ENCODE measurements around the gene TOR3A.

Gene TOR3A

DNA sequence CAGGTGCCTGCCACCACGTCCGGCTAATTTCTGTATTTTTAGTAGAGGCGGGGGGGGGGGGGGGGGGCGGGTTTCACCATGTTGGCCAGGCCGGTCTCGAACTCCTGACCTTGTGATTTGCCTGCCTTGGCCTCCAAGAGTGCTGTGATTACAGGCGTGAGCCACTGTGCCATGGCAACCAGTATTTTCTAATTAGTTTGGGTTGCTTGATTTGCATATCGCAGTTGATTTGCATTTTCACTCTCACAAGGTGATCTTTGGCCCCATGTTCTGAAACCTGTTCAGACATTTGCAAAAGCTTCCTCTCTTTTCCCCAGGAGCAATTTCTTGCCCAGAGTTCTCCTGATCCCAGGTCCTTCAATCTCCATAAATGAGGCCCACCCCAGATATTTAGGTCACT lies 1.7 kb downstream of the TOR3A start:
- Histone ChIP-seq H3K4me1 (ENCODE audit: control insufficient read depth in 1 of 2, insufficient read depth in 2 of 2, low read length in 2 of 2) (peaks cover 8 to 11% of the 10 kb centered on the region in 2 experiments), H3K4ac (ENCODE audit: low read depth, low read length) (no peak overlapping the region), H3K27ac (ENCODE audit: low read depth, low read length) (no peak overlapping the region), H3K9me3 (ENCODE audit: insufficient read depth, low read depth, low read length) (peaks cover 2% of the 10 kb centered on the region), H3K79me1 (ENCODE audit: low read length) (peaks cover 5% of the 10 kb centered on the region), H4K8ac (ENCODE audit: low read depth, low read length) (no peak overlapping the region), H2BK120ac (ENCODE audit: insufficient read depth, low read length, poor library complexity) (no peak overlapping the region), H4K12ac (ENCODE audit: low read depth, low read length) (no peak overlapping the region), H2AK5ac (ENCODE audit: low read length) (no peak overlapping the region), H2BK5ac (ENCODE audit: low read depth, low read length, poor library complexity) (no peak overlapping the region), H3K79me2 (ENCODE audit: control insufficient read depth, insufficient read depth, low read length, poor library complexity) (peaks cover 2% of the 10 kb centered on the region), H3K27me3 (ENCODE audit: insufficient read depth, low read length) (no peaks in the 10 kb centered on the region), H2BK12ac (ENCODE audit: low read length) (no peak overlapping the region), H3K9ac (ENCODE audit: low read length) (no peak overlapping the region), H3K4me2 (ENCODE audit: low read length) (no peak overlapping the region), H3K18ac (ENCODE audit: low read length) (no peak overlapping the region), H3K23ac (ENCODE audit: low read length) (no peak overlapping the region), H3K4me3 (ENCODE audit: low read depth, low read length) (no peak overlapping the region), H3K36me3 (ENCODE audit: control insufficient read depth in 1 of 2, insufficient read depth in 2 of 2, low read length in 2 of 2) (peaks cover 8 to 12% of the 10 kb centered on the region in 2 experiments), H4K91ac (ENCODE audit: low read depth, low read length) (no peak overlapping the region), H2AFZ (ENCODE audit: insufficient read depth, low read length, poor library complexity) (no peak overlapping the region), H3K14ac (ENCODE audit: low read length) (no peak overlapping the region)
- WGBS (ENCODE audit: extremely low coverage, insufficient coverage, insufficient read length) = no CpG with 5 or more reads among the region's 8 CpGs
- DNase-seq = no peak

DNA sequence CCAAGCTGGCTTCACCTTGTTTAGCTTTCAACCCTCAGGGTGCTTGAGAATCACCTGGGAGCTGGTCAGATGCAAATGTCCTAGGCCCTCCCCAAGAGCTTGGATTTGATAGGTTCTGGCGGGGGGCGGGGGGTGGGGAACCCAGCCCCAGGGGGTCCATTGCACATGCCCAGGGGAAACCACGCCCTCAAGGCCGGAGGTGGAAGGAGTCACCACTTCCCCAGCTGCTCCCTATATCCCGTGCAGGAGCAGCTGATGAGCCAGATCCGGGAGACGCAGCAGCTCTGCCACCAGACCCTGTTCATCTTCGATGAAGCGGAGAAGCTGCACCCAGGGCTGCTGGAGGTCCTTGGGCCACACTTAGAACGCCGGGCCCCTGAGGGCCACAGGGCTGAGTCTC lies 5.8 kb downstream of the TOR3A start:
- Histone ChIP-seq H3K27me3 (ENCODE audit: insufficient read depth, low read length) (no peaks in the 10 kb centered on the region), H2BK12ac (ENCODE audit: low read length) (no peak overlapping the region), H4K12ac (ENCODE audit: low read depth, low read length) (no peak overlapping the region), H3K9ac (ENCODE audit: low read length) (no peak overlapping the region), H3K23ac (ENCODE audit: low read length) (no peak overlapping the region), H3K9me3 (ENCODE audit: insufficient read depth, low read depth, low read length) (peaks cover 2% of the 10 kb centered on the region), H3K79me2 (ENCODE audit: control insufficient read depth, insufficient read depth, low read length, poor library complexity) (no peaks in the 10 kb centered on the region), H3K36me3 (ENCODE audit: control insufficient read depth in 1 of 2, insufficient read depth in 2 of 2, low read length in 2 of 2) (peaks cover 20 to 32% of the 10 kb centered on the region in 2 experiments), H4K8ac (ENCODE audit: low read depth, low read length) (no peak overlapping the region), H4K91ac (ENCODE audit: low read depth, low read length) (no peak overlapping the region), H3K79me1 (ENCODE audit: low read length) (no peaks in the 10 kb centered on the region), H3K4me1 (ENCODE audit: control insufficient read depth in 1 of 2, insufficient read depth in 2 of 2, low read length in 2 of 2) (peaks cover 8% of the 10 kb centered on the region in 2 experiments), H2BK5ac (ENCODE audit: low read depth, low read length, poor library complexity) (no peak overlapping the region), H2AK5ac (ENCODE audit: low read length) (no peak overlapping the region), H3K27ac (ENCODE audit: low read depth, low read length) (no peak overlapping the region), H3K4me3 (ENCODE audit: low read depth, low read length) (no peak overlapping the region), H2BK120ac (ENCODE audit: insufficient read depth, low read length, poor library complexity) (no peak overlapping the region), H3K4me2 (ENCODE audit: low read length) (no peak overlapping the region), H3K4ac (ENCODE audit: low read depth, low read length) (no peak overlapping the region), H2AFZ (ENCODE audit: insufficient read depth, low read length, poor library complexity) (no peak overlapping the region), H3K14ac (ENCODE audit: low read length) (no peak overlapping the region), H3K18ac (ENCODE audit: low read length) (no peak overlapping the region)
- no peak for DNase-seq
- no CpG with 5 or more reads among the region's 11 CpGs for WGBS (ENCODE audit: extremely low coverage, insufficient coverage, insufficient read length)

GRCh38 chr1:179089827-179090482 lies 8.1 kb downstream of the TOR3A start:
- no peak overlapping the region for H3K23ac ChIP-seq (ENCODE audit: low read length)
- H2BK5ac ChIP-seq (ENCODE audit: low read depth, low read length, poor library complexity) = no peak overlapping the region
- no peak overlapping the region for H4K8ac ChIP-seq (ENCODE audit: low read depth, low read length)
- H4K91ac ChIP-seq (ENCODE audit: low read depth, low read length) = no peak overlapping the region
- no peaks in the 10 kb centered on the region for H3K79me2 ChIP-seq (ENCODE audit: control insufficient read depth, insufficient read depth, low read length, poor library complexity)
- peaks cover 31 to 52% of the 10 kb centered on the region in 2 experiments for H3K36me3 ChIP-seq (ENCODE audit: control insufficient read depth in 1 of 2, insufficient read depth in 2 of 2, low read length in 2 of 2)
- H2AFZ ChIP-seq (ENCODE audit: insufficient read depth, low read length, poor library complexity) = no peak overlapping the region
- no peak overlapping the region for H3K14ac ChIP-seq (ENCODE audit: low read length)
- H3K27me3 ChIP-seq (ENCODE audit: insufficient read depth, low read length) = no peaks in the 10 kb centered on the region
- H3K4ac ChIP-seq (ENCODE audit: low read depth, low read length) = no peak overlapping the region
- no peak for DNase-seq
- no peak overlapping the region for H2BK12ac ChIP-seq (ENCODE audit: low read length)
- H3K18ac ChIP-seq (ENCODE audit: low read length) = no peak overlapping the region
- no CpG with 5 or more reads among the region's 16 CpGs for WGBS (ENCODE audit: extremely low coverage, insufficient coverage, insufficient read length)
- no peak overlapping the region for H4K12ac ChIP-seq (ENCODE audit: low read depth, low read length)
- no peak overlapping the region for H3K4me2 ChIP-seq (ENCODE audit: low read length)
- H3K9ac ChIP-seq (ENCODE audit: low read length) = no peak overlapping the region
- H3K9me3 ChIP-seq (ENCODE audit: insufficient read depth, low read depth, low read length) = peaks cover 2% of the 10 kb centered on the region
- H3K79me1 ChIP-seq (ENCODE audit: low read length) = no peaks in the 10 kb centered on the region
- no peak overlapping the region for H2AK5ac ChIP-seq (ENCODE audit: low read length)
- no peak overlapping the region for H3K27ac ChIP-seq (ENCODE audit: low read depth, low read length)
- H3K4me3 ChIP-seq (ENCODE audit: low read depth, low read length) = no peak overlapping the region
- no peak overlapping the region for H2BK120ac ChIP-seq (ENCODE audit: insufficient read depth, low read length, poor library complexity)
- peaks cover 12 to 13% of the 10 kb centered on the region in 2 experiments for H3K4me1 ChIP-seq (ENCODE audit: control insufficient read depth in 1 of 2, insufficient read depth in 2 of 2, low read length in 2 of 2)

GRCh38 chr1:179090522-179090921 lies 8.7 kb downstream of the TOR3A start:
- Histone ChIP-seq H3K4ac (ENCODE audit: low read depth, low read length) (no peak overlapping the region), H2BK12ac (ENCODE audit: low read length) (no peak overlapping the region), H2AFZ (ENCODE audit: insufficient read depth, low read length, poor library complexity) (no peak overlapping the region), H2AK5ac (ENCODE audit: low read length) (no peak overlapping the region), H3K9ac (ENCODE audit: low read length) (no peak overlapping the region), H4K91ac (ENCODE audit: low read depth, low read length) (no peak overlapping the region), H3K36me3 (ENCODE audit: control insufficient read depth in 1 of 2, insufficient read depth in 2 of 2, low read length in 2 of 2) (peaks cover 31 to 55% of the 10 kb centered on the region in 2 experiments), H3K14ac (ENCODE audit: low read length) (no peak overlapping the region), H3K79me1 (ENCODE audit: low read length) (no peaks in the 10 kb centered on the region), H2BK120ac (ENCODE audit: insufficient read depth, low read length, poor library complexity) (no peak overlapping the region), H4K8ac (ENCODE audit: low read depth, low read length) (no peak overlapping the region), H3K23ac (ENCODE audit: low read length) (no peak overlapping the region), H3K4me3 (ENCODE audit: low read depth, low read length) (no peak overlapping the region), H3K27me3 (ENCODE audit: insufficient read depth, low read length) (no peaks in the 10 kb centered on the region), H3K79me2 (ENCODE audit: control insufficient read depth, insufficient read depth, low read length, poor library complexity) (no peaks in the 10 kb centered on the region), H3K27ac (ENCODE audit: low read depth, low read length) (no peak overlapping the region), H3K9me3 (ENCODE audit: insufficient read depth, low read depth, low read length) (peaks cover 2% of the 10 kb centered on the region), H4K12ac (ENCODE audit: low read depth, low read length) (no peak overlapping the region), H3K4me1 (ENCODE audit: control insufficient read depth in 1 of 2, insufficient read depth in 2 of 2, low read length in 2 of 2) (peaks cover 15 to 18% of the 10 kb centered on the region in 2 experiments), H3K4me2 (ENCODE audit: low read length) (no peak overlapping the region), H2BK5ac (ENCODE audit: low read depth, low read length, poor library complexity) (no peak overlapping the region), H3K18ac (ENCODE audit: low read length) (no peak overlapping the region)
- DNase-seq = no peak
- WGBS (ENCODE audit: extremely low coverage, insufficient coverage, insufficient read length) = no CpG with 5 or more reads among the region's 8 CpGs

Measured in trophoblast cell (in vitro differentiated cells and primary cell).